Cardiac muscle cell (in vitro differentiated cells and primary cell): Measurements from ENCODE around the gene FOSL1. TPM values are rescaled to one million over a fixed set of nuclear protein-coding genes. Genes with fewer than 3 reads are reported as not detected.

Experiments used
- DNase-seq, 2 donors: peaks; one replicate each; pipeline versions ENCODE4 v3.0.0 to v3.0.0-alpha.2; 2010 to 2017; ENCODE audit warnings: low read depth in 1 of 2, low spot score in 1 of 2
- H3K27ac ChIP-seq: fragments of 200-600 bp; sonication (generic); 2 replicates; pipeline ENCODE4 v1.5.1; 2016
- H3K27me3 ChIP-seq: fragments of 200-600 bp; sonication (generic); 2 replicates; pipeline ENCODE4 v1.6.0; 2016; ENCODE audit warnings: control low read depth
- H3K36me3 ChIP-seq: fragments of 200-600 bp; sonication (generic); 2 replicates; pipeline ENCODE4 v1.5.1; 2016; ENCODE audit warnings: control low read depth
- H3K4me1 ChIP-seq: fragments of 200-600 bp; sonication (generic); 2 replicates; pipeline ENCODE4 v1.8.1; 2017; ENCODE audit warnings: low read depth, mild to moderate bottlenecking, mixed run types
- H3K4me3 ChIP-seq: fragments of 200-600 bp; sonication (generic); 2 replicates; pipeline ENCODE4 v1.5.1; 2016; ENCODE audit warnings: mild to moderate bottlenecking
- H3K9me3 ChIP-seq: fragments of 200-600 bp; sonication (generic); 2 replicates; pipeline ENCODE4 v1.5.1; 2017; ENCODE audit warnings: low read depth, mild to moderate bottlenecking, control low read depth
- polyA plus RNA-seq: library from polyadenylated mRNA; unstranded; fragments of >200 nt; fragmentation: Nextera tagmentation; extraction: Ambion mirVana; gene quantifications from 2 replicates; pipeline ENCODE4 v1.2.1, GENCODE V29; 2016
- total RNA-seq: library from RNA; depleted of rRNA; stranded (reverse); fragments of >200 nt; gene quantifications from 2 replicates; pipeline ENCODE4 v1.2.3, GENCODE V29; 2016
- TF ChIP-seq, protein P1 (sequence below): IDR thresholded peaks from 2 replicates; pipeline ENCODE4 v1.5.1; 2012; ENCODE audit warnings: low read depth, mild to moderate bottlenecking, low read length

FOSL1 gene
- total and polyA plus RNA-seq, 2 experiments from 2014 or later, result 0.21 to 0.60 TPM

DNA sequence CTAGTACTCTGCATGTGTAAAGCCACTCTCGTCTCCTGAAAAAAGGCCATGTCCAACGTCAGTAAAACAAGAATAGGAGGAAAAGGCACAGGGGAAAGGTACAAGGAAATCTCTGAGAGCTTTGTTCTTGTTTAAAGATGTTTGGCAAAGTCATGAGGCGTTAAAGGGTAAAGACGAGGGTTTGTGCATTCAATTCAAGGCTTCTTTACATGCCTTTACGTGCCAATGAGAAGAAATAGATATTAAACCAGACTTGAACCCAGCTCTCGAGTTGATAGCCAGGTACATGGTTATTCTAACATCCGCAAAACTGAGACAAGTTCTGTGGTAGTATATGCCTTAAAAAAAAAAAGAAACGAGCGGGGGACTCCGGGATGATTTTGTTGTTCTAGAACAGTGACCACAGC is 41.5 kb downstream of the FOSL1 start:
- H3K27ac ChIP-seq, result peak overlapping the region; percentile 99
- no peaks in the 10 kb centered on the region for H3K9me3 ChIP-seq
- TF ChIP-seq, protein P1, sequence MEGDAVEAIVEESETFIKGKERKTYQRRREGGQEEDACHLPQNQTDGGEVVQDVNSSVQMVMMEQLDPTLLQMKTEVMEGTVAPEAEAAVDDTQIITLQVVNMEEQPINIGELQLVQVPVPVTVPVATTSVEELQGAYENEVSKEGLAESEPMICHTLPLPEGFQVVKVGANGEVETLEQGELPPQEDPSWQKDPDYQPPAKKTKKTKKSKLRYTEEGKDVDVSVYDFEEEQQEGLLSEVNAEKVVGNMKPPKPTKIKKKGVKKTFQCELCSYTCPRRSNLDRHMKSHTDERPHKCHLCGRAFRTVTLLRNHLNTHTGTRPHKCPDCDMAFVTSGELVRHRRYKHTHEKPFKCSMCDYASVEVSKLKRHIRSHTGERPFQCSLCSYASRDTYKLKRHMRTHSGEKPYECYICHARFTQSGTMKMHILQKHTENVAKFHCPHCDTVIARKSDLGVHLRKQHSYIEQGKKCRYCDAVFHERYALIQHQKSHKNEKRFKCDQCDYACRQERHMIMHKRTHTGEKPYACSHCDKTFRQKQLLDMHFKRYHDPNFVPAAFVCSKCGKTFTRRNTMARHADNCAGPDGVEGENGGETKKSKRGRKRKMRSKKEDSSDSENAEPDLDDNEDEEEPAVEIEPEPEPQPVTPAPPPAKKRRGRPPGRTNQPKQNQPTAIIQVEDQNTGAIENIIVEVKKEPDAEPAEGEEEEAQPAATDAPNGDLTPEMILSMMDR, result no peak
- DNase-seq, result no peak
- peaks cover 7% of the 10 kb centered on the region for H3K4me1 ChIP-seq
- H3K36me3 ChIP-seq, result peaks cover 34% of the 10 kb centered on the region
- H3K4me3 ChIP-seq, result peak overlapping the region; percentile 46
- H3K27me3 ChIP-seq, result no peaks in the 10 kb centered on the region

DNA sequence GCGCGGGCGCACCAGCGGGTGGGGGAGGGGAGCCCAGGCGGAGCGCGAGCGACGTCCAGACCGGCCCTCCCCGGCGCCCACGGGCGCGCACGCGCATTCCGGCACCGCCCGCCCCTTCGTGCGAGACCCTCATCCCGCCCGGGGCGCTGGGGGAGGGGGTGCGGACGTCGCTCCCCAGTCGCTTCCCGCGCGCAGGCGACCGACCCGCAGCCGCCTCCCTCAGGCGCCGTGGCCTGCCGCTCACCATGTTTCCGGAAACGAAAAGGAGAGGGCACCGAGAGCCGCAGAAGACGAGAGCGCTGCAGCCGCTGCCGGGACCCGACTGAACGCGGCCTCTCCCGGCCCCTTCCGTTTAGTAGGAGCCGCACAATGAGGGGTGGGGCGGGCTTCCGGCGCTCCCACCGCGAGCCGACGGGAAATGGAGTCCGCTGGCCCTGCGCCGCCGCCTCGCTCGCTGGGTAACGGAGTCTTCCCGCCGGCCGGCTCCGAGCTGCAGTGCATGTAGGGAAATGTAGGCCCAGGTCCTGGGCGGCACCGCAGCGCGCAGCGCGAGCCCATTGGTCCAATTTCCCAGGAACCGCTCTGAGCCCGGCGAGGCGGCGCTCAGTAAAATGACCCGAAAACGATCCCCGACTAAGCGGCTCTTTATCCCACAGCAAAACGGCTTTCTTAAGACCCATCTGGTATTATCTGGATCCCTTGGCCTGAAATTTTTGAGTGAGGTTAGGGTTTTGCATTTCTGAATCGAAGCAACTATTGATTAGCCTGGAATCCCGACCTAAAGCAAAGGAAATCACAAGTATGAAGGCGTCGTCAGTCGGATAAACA is 42.1 kb downstream of the FOSL1 start, which contains the start of gene CFL1:
CFL1 (minus strand) TSS at position 328 of the 828 bp plus-strand sequence; CDS start at position 247, 81 bp downstream.
- no peaks in the 10 kb centered on the region for H3K27me3 ChIP-seq
- peak; percentile 98 to 99 for DNase-seq
- peak within 1 kb of the TSS; percentile 76 for H3K4me3 ChIP-seq
- TF ChIP-seq, protein P1, result no peak
- peaks cover 7% of the 10 kb centered on the region for H3K4me1 ChIP-seq
- peaks cover 37% of the 10 kb centered on the region for H3K36me3 ChIP-seq
- no peaks in the 10 kb centered on the region for H3K9me3 ChIP-seq
- peak within 1 kb of the TSS; percentile 99 for H3K27ac ChIP-seq

DNA sequence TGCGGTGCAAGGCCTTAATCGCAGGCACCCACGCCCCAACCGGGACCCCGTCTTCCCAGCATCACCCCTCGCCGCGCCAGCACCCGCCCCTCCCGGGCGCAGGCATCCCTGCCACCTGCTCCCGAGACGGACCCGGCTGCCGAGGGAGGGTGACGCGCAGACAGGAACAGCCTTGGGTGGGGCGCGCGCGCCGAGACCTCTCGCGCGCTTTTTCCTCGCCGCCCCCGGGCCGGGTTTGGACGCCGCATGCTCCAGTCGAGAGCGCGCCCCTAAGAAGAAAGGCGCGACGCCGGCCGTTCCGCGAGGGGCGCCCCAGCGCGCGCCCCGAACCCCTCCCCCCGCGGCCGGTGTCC is 42.7 kb downstream of the FOSL1 start:
- H3K36me3 ChIP-seq, result peaks cover 37% of the 10 kb centered on the region
- peaks cover 7% of the 10 kb centered on the region for H3K4me1 ChIP-seq
- H3K9me3 ChIP-seq, result no peaks in the 10 kb centered on the region
- peak overlapping the region; percentile 99 for H3K27ac ChIP-seq
- H3K4me3 ChIP-seq, result peak overlapping the region; percentile 76
- DNase-seq, result no peak
- TF ChIP-seq, protein P1, result no peak
- no peaks in the 10 kb centered on the region for H3K27me3 ChIP-seq

DNA sequence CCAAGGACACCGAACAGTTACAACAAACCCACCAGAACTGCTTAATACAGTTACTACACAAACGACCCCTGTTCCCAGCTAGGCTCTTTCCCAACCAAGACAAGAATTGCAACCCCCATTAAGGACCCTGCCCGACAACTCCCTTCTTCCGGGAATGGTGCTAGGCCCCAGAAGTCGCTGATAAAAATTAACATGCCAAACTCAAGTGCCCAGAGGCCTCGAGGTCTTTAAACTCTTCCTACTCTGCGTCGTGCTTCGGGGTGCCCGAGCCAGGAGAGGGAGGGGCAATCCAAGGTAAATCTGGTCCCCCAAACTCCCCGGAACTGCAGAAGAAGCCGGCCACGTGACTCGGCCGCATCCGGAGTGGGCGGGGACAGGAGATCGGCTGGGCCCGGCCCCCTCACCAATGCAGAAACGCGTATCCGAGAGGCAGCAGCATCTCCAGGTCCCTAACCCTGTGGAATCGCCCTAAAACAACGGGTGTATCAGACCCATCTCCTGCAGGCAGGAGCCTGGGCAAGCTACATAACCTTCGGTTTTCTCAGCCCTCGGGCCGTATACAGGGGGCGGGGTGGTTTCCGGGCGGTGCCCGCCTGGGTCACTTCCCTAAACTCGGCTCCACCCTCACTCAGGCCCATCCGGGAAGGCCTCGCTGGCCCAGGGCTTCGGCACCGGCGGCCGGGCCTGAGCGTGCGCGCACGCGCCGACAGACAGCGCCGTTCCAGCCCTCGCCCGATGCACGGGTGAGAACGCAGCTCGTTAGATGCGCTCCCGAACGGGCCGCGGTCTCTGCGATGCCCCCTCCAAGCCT is 43.3 kb downstream of the FOSL1 start:
- no peaks in the 10 kb centered on the region for H3K27me3 ChIP-seq
- H3K4me1 ChIP-seq, result peaks cover 7% of the 10 kb centered on the region
- H3K27ac ChIP-seq, result peak overlapping the region; percentile 99
- TF ChIP-seq, protein P1, result no peak
- DNase-seq, result peak; percentile 72 to 78
- H3K36me3 ChIP-seq, result peaks cover 33% of the 10 kb centered on the region
- no peaks in the 10 kb centered on the region for H3K9me3 ChIP-seq
- H3K4me3 ChIP-seq, result peak overlapping the region; percentile 76

DNA sequence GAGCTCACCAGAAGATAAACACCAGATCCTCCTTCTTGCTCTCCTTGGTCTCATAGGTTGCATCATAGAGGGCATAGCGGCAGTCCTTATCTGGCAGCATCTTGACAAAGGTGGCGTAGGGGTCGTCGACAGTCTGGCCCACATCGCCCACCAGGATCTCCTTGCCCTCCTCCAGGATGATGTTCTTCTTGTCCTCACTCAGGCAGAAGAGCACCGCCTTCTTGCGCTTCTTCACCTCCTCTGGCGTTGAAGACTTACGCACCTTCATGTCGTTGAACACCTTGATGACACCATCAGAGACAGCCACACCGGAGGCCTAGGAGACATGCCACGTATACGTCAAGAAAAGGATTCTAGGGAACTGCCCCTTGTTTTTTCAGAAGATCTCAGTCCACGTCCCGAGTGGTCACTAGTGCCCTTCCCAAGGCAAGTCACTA is 44.2 kb downstream of the FOSL1 start:
- Histone ChIP-seq H3K36me3 (peaks cover 33% of the 10 kb centered on the region), H3K4me3 (no peak overlapping the region), H3K9me3 (no peaks in the 10 kb centered on the region), H3K27ac (no peak overlapping the region), H3K4me1 (peaks cover 7% of the 10 kb centered on the region), H3K27me3 (no peaks in the 10 kb centered on the region)
- TF ChIP-seq, protein P1, result no peak
- DNase-seq, result no peak
